Measurements from ENCODE around the gene MYH7.

The MYH7 gene

GRCh38 chr14:23385642-23386265, 49.7 kb downstream of the MYH7 start:
- no peak for DNase-seq

DNA sequence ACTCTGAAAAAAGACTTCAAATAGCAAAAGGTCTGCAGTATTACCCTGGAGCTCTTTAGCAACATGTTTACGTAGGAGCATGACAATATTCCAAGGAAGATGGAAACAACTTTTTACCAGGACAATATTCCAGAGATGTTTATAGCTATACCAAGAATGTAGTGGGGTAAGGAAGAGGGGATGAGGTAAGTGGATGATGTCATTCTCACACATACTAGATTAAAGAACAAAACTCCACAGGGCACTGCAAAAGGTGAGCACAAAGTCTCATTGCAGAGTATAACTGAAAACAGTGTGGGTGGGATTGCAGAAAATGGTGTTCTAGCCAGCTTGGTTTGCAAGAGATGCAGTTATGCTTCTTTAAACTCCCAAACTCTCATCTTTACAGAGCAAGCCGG, 50.2 kb downstream of the MYH7 start:
- no peak for DNase-seq

- DNase-seq, result no peak
Observed at GRCh38 chr14:23384364-23385080, 50.9 kb downstream of the MYH7 start.

GRCh38 chr14:23382731-23383440, 52.6 kb downstream of the MYH7 start:
- DNase-seq, result no peak

GRCh38 chr14:23382276-23382675, 53.2 kb downstream of the MYH7 start:
- no peak for DNase-seq

- no peak for DNase-seq
Observed at GRCh38 chr14:23381871-23382270, 53.6 kb downstream of the MYH7 start.

DNA sequence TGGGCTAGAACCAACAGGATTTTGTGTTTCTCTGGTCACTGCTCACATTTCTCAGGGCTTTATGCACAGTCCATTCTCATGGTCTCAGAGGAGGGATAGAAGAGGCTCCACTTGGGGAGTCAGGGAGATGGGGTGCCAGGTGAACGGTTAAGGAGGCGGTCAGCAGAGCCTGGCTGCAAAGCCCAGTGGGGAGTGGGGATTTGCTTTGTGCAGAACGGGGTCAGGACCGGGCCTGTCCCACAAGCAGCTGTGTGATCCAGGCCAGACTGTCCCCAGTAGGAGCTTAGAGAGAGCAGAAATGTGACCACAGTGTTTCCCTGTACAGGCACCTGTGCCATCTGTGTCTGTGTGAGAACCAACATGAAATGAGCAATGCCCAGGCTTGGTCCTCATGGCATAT, 54.5 kb downstream of the MYH7 start:
- no peak for DNase-seq

DNA sequence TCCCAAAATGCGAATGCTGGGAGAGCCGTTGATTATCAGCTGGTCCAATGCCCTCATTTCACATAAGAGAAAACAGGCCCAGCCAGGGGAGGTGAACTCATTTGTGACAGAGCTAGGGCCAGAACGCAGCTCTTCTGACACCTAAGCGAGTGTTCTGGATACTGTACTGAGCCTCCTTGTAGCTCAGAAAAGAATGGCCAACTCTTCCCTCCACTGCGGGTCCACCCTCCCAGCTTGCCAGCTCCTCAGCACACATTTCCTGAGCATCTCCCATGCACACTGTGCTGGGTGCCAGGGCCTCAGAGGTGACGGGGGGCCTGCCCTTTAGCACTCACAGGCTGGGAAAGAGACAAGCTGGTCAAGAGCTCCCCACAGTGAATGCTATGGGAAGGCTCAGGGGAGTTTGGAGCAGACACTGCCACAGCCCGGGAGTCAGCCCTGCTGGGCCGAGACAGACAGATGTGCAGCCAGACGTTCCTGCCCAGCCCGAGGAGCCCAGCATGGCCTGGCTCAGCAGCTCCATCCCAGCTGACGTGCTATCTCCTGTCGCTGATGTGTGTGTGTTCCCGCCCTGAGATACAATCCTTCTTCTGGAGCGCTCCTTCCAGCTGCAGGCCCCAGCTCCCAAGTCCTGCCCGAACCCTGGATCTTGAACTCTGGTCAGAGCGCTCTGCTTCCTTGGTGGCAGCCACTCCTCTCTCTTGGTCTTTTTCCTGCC, 55.1 kb downstream of the MYH7 start:
- no peak for DNase-seq

GRCh38 chr14:23379366-23380196, 55.9 kb downstream of the MYH7 start:
- DNase-seq, result no peak

DNA sequence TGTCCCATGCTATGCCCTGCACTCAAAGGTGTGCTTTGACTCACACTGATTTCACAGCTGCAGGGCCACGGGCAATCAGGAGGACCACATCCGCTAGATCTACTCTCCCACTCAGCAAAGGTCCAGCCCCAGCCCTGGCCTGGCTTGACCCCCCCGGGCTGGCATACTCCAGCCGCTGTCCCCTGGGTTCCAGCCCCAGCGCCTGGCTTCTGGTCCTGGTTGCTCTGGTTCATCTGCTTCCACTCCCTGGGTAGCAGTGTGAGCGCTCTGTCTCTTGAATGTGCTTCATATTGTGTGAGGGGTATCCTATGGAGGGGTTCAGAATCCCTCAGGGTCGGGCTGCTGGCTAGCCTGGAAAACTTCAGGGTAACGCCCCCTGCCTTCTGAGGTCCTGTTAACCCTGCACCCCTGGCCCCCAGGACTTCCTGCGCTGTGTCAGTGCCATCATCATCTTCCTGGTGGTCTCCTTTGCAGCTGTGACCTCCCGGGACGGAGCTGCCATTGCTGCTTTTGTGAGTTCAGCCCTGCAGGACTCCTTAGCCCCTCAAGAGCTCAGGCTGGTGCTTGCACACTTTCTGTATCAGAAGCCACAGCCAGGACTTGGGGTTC, 56.7 kb downstream of the MYH7 start:
- no peak for DNase-seq

DNA sequence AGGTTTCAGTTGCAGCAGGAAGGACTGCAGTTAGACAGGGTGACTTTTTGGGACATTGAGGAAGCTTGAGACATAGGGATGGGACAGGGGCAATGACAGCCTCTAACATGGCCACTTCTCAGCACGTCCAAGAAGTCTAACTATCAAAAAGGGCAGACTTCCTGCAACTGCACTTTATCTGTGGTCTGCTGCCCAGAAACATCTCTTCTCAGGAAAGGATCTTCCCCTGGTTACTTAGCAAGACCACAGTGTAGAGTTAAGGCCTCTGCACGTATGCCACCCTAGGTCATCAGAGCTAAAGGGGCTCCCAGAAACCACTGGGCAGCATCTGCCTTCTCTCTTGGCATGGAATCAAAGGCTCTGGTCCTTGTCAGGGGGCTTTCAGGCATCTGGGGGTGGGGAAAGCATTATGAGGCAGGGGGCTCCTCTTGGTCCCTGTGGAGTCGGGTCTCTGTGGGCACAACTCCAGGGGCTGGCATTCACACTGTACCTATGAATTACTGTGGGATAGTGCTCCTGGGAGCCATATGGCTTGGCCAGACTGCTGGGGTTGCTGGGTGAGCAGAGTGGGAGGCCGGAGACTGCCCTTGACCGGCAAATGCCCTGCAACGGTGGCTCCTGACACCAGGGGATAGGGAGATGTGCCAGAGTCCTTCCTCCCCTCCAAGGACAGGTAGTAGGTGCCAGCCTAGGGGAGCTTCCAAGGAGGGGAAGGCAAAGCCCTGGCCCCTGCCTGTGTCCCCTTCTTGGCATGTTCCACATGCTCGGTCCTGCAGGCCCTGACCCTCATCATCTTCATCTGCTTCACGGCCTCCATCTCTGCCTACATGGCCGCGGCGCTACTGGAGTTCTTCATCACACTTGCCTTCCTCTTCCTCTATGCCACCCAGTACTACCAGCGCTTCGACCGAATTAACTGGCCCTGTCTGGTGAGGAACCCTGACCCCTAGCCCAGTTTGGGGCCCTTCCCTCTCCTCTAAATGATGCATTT, 57.6 kb downstream of the MYH7 start:
- DNase-seq, result no peak

DNA sequence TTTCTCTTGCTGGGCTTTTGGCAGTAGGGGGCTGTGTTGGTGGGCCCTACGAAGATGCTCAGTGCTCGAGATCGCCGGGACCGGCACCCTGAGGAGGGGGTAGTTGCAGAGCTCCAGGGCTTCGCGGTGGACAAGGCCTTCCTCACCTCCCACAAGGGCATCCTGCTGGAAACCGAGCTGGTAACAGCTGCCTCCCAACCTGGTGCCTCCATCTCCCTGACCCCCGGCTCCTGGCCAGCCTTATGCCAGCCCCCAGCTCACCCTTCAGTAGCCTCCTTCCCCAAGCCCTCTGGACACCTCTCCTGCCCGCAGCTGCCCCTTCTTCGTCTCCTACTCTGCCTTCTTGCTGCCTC, 58.3 kb downstream of the MYH7 start:
- no peak for DNase-seq

- no peak for DNase-seq
Observed at GRCh38 chr14:23376482-23377197, 58.8 kb downstream of the MYH7 start, which contains the start of gene CMTM5. TSS of gene CMTM5 (plus strand) at chr14:23377046. CDS start at chr14:23377252, 206 bp downstream.

DNA sequence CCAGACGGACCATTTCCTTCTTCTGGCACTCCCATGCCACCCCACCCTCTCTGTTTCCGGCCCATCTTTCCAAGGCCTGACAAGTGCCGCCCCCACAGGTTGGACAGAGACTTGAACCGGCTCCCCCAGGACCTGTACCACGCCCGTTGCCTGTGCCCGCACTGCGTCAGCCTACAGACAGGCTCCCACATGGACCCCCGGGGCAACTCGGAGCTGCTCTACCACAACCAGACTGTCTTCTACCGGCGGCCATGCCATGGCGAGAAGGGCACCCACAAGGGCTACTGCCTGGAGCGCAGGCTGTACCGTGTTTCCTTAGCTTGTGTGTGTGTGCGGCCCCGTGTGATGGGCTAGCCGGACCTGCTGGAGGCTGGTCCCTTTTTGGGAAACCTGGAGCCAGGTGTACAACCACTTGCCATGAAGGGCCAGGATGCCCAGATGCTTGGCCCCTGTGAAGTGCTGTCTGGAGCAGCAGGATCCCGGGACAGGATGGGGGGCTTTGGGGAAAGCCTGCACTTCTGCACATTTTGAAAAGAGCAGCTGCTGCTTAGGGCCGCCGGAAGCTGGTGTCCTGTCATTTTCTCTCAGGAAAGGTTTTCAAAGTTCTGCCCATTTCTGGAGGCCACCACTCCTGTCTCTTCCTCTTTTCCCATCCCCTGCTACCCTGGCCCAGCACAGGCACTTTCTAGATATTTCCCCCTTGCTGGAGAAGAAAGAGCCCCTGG, 59.8 kb downstream of the MYH7 start:
- DNase-seq, result no peak

DNA sequence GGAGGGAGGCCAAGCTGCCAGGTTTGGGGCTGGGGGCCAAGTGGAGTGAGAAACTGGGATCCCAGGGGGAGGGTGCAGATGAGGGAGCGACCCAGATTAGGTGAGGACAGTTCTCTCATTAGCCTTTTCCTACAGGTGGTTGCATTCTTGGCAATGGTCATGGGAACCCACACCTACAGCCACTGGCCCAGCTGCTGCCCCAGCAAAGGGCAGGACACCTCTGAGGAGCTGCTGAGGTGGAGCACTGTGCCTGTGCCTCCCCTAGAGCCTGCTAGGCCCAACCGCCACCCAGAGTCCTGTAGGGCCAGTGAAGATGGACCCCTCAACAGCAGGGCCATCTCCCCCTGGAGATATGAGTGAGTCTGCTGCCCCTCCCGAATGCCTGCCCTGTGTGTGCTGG, 62.4 kb downstream of the MYH7 start:
- DNase-seq, result no peak

DNA sequence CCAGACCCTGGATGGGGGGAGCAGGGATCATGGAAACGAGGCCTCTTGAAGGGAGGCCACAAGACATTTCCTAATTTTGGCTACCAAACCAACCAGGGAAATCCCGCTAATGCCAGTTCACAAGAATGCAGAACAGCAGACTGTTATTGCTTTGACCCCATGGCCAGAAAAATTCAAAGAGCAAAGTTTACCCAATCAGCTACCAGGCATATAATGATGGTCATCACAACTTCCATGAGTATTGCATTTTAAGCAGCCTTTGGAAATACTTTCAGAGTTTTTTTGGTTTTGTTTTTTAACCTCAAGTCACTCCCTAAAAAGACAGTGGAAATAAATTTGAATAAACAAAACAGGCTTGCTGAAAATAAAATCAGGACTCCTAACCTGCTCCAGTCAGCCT, 63.0 kb downstream of the MYH7 start, which contains the start of gene IL25:
IL25 (plus strand) TSS at position 301 of the 400 bp plus-strand sequence.
- DNase-seq, result no peak

- DNase-seq, result no peak
Observed at GRCh38 chr14:23371865-23372264, 63.6 kb downstream of the MYH7 start.

- no peak for DNase-seq
Observed at GRCh38 chr14:23370221-23370620, 65.2 kb downstream of the MYH7 start.

DNA sequence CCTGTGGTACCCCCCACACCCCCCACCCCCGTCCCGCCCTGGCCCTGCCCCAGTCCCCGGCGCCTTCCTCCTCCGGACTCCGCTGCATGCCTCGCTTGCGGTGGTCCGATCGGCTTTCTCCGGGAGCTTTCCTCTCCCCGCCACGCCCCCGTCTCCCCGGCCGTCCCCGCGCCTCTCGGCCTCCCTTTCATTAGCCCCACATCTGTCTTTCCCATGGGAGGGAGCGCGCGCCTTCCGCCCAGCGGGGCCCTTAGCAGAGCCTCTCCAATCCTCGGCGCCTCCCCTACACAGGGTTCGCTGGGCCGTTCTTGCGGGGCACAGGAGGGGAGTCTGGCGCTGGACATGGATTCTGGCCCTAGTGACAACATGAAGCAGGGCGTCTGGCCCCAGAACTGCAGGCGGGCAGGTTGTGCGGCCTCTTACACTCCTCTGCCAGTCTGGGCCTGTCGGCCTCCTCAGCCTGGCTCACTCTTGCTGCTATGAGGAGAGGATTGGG, 69.0 kb downstream of the MYH7 start:
- no peak for DNase-seq
